ENCODE data around the gene ENTHD1. TPM values are rescaled to one million over a fixed set of nuclear protein-coding genes. Genes with fewer than 3 reads are reported as not detected.

The ENTHD1 gene
- total and polyA plus RNA-seq, 8 donors = 0.02 TPM; not detected in 7

DNA sequence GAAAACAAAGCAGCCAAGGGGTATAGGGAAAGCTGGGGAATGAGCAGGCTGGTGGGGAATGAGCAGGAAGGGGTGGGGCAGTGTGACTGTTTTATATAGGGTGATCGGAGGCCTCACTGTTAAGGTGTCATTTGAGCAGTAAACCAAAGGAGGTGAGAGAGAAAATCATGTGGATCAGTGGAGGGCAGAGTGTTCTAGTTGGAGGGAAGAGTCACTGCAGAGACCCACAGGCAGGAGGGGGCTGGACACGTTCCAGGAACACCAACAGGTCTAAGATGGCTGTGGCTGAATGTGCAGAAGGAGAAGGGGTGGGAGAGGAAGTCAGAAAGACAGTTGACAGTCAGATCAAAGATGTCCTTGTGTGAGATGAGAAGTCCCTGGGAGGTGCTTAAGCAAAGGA, 103.8 kb downstream of the ENTHD1 start:
- ATAC-seq (no peak), FAIRE-seq (no peak), DNase-seq (no peak)
- Histone ChIP-seq H3K27ac (no peak overlapping the region), H3K4me1 (no peaks in the 10 kb centered on the region), H3K27me3 (no peaks in the 10 kb centered on the region), H3K9me3 (no peaks in the 10 kb centered on the region), H3K4me3 (no peak overlapping the region), H3K36me3 (no peaks in the 10 kb centered on the region)
- intact Hi-C loops (cut with DNase I) = no loop called here
- 48 to 55% methylated on average over 2 of the region's 2 CpGs for WGBS, 2 donors
- TF ChIP-seq, protein P1, sequence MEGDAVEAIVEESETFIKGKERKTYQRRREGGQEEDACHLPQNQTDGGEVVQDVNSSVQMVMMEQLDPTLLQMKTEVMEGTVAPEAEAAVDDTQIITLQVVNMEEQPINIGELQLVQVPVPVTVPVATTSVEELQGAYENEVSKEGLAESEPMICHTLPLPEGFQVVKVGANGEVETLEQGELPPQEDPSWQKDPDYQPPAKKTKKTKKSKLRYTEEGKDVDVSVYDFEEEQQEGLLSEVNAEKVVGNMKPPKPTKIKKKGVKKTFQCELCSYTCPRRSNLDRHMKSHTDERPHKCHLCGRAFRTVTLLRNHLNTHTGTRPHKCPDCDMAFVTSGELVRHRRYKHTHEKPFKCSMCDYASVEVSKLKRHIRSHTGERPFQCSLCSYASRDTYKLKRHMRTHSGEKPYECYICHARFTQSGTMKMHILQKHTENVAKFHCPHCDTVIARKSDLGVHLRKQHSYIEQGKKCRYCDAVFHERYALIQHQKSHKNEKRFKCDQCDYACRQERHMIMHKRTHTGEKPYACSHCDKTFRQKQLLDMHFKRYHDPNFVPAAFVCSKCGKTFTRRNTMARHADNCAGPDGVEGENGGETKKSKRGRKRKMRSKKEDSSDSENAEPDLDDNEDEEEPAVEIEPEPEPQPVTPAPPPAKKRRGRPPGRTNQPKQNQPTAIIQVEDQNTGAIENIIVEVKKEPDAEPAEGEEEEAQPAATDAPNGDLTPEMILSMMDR (IDR thresholded peaks at IDR 0.05) = no peak

DNA sequence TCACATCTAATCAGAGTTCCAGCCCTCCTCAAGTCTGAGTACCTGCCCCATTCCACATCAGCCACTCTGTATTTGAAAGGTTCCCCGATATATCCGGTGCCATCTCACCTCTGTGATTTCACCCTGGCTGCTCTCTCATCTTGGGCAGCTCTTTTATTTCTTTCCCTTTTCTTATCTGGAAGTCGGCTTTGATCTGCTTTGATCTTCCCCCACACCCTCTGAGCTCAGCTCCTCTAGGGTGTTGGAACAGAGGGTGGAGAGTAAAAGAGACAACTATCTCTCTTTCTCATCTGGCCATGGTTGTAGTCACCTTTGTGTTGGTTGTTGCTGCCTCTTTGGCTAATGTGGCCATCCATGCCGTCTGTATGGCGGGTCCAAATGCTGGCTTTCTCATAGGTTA, 108.3 kb downstream of the ENTHD1 start:
- TF ChIP-seq, protein P1 (IDR thresholded peaks at IDR 0.05) = no peak
- no peaks in the 10 kb centered on the region for H3K36me3 ChIP-seq
- no peak overlapping the region for H3K27ac ChIP-seq
- WGBS, 2 donors = 63 to 66% methylated on average over 5 of the region's 5 CpGs
- intact Hi-C loops (cut with DNase I) = no loop called here
- H3K4me1 ChIP-seq = no peaks in the 10 kb centered on the region
- no peak for DNase-seq
- ATAC-seq = no peak
- no peaks in the 10 kb centered on the region for H3K27me3 ChIP-seq
- no peak for FAIRE-seq
- H3K9me3 ChIP-seq = no peaks in the 10 kb centered on the region
- no peak overlapping the region for H3K4me3 ChIP-seq

DNA sequence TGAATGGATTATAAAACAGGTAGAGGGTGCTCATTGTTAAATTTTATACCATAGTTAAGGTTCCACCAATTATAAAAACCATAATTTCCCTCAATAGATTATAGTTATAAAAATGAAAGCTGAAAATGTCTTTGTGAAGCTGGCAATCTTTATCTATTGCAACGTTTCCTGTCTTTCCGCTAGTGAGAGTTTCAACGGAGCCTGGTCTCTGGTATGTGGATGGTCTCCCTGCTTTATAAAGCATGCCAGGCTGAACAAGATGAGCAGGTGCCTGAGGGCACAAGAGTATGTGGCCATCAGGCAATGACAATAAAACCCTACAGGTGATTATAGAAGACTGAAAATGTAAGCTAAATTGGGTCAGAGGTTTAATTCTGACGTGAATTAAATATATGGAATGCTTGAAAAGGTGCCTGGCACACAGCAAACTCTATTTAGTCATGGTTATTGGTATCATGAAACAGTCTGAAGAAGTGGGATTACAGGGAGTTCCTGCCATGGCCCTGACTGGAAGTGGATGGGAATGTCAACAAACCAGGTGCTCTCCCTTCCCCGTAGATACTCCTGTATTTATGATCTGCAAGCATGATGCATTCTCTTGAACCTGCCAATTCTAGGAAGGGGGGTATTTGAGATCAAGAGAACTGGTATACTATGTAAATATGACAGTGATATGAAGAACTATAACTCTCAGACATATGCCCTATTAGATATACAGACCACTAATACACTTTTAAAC, 115.7 kb downstream of the ENTHD1 start:
- ATAC-seq = no peak
- H3K4me1 ChIP-seq = no peaks in the 10 kb centered on the region
- intact Hi-C loops (cut with DNase I) = no loop called here
- no peaks in the 10 kb centered on the region for H3K36me3 ChIP-seq
- no peak for DNase-seq
- WGBS, 2 donors = 64 to 71% methylated on average over 5 of the region's 5 CpGs
- no peaks in the 10 kb centered on the region for H3K27me3 ChIP-seq
- no peak overlapping the region for H3K27ac ChIP-seq
- H3K9me3 ChIP-seq = no peaks in the 10 kb centered on the region
- no peak for FAIRE-seq
- TF ChIP-seq, protein P1 (IDR thresholded peaks at IDR 0.05) = no peak
- H3K4me3 ChIP-seq = no peak overlapping the region

DNA sequence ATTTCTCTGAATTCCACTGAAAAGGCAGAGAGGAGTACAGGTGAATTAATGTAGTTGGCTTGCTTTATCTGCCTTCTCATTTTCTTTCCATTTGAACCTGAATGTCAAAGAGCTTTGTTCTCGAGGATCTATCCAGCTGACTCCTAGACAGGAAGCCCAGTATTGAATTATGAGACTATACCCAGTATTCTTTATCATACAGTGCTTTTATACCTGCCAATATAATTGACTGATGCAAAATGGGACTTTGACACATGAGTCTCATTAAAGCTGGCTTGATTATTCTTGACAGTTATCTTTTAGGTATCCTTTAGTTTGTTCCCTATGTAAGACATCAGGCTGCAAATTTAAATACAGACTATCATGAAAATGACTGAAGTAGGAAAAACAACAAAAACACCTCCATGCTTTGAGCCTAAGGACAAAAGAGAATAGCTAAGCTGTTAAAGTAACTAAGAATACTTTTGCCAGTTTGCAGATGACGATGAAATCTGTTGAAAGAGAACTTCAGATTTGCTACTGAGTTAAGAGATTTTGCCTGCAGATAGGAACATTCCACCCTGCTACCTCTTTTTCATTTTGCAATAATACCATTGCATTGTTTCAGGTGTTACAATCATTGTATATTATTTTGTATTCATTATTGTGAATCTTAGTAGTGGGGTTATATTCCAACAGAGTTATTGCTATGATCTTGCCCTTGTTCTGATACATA, 117.1 kb downstream of the ENTHD1 start:
- TF ChIP-seq, protein P1 (IDR thresholded peaks at IDR 0.05) = no peak
- Histone ChIP-seq H3K27ac (no peak overlapping the region), H3K27me3 (no peaks in the 10 kb centered on the region), H3K4me3 (no peak overlapping the region), H3K36me3 (no peaks in the 10 kb centered on the region), H3K4me1 (no peaks in the 10 kb centered on the region), H3K9me3 (no peaks in the 10 kb centered on the region)
- ATAC-seq (no peak), DNase-seq (no peak), FAIRE-seq (no peak)
- 52 to 67% methylated on average over 2 of the region's 2 CpGs for WGBS, 2 donors
- intact Hi-C loops (cut with DNase I) = no loop called here
